Measurements from ENCODE around the gene NBEAL2.

NBEAL2 gene
- total RNA-seq: 69.3 to 365 reads per million in 2 experiments

GRCh38 chr3:46978985-46979944, at the start of gene NBEAL2:
Gene NBEAL2, plus strand, starts transcription at chr3:46979666. Its CDS starts 196 bp downstream, at chr3:46979862.
- peak; percentile 91 for DNase-seq (ENCODE audit: low read depth)

GRCh38 chr3:46930166-46930944, 49.1 kb upstream of the NBEAL2 start:
- no peak for DNase-seq (ENCODE audit: low read depth)

GRCh38 chr3:46930945-46931403, 48.5 kb upstream of the NBEAL2 start:
- no peak for DNase-seq (ENCODE audit: low read depth)

- no peak for DNase-seq (ENCODE audit: low read depth)
Observed at GRCh38 chr3:46931631-46932331, 47.7 kb upstream of the NBEAL2 start.

- no peak for DNase-seq (ENCODE audit: low read depth)
Observed at GRCh38 chr3:46932455-46933225, 46.8 kb upstream of the NBEAL2 start.

- no peak for DNase-seq (ENCODE audit: low read depth)
Observed at GRCh38 chr3:46933261-46933660, 46.2 kb upstream of the NBEAL2 start.

- no peak for DNase-seq (ENCODE audit: low read depth)
Observed at GRCh38 chr3:46934072-46934471, 45.4 kb upstream of the NBEAL2 start.

- no peak for DNase-seq (ENCODE audit: low read depth)
Observed at GRCh38 chr3:46934498-46935167, 44.8 kb upstream of the NBEAL2 start.

- no peak for DNase-seq (ENCODE audit: low read depth)
Observed at GRCh38 chr3:46935168-46935858, 44.2 kb upstream of the NBEAL2 start.

- no peak for DNase-seq (ENCODE audit: low read depth)
Observed at GRCh38 chr3:46935989-46936558, 43.4 kb upstream of the NBEAL2 start.

GRCh38 chr3:46936733-46937250, 42.7 kb upstream of the NBEAL2 start:
- no peak for DNase-seq (ENCODE audit: low read depth)

- no peak for DNase-seq (ENCODE audit: low read depth)
Observed at GRCh38 chr3:46938118-46938517, 41.3 kb upstream of the NBEAL2 start.

- DNase-seq (ENCODE audit: low read depth): no peak
Observed at GRCh38 chr3:46939578-46940445, 39.7 kb upstream of the NBEAL2 start.

GRCh38 chr3:46942076-46942475, 37.4 kb upstream of the NBEAL2 start:
- DNase-seq (ENCODE audit: low read depth): no peak

GRCh38 chr3:46942481-46943236, 36.8 kb upstream of the NBEAL2 start:
- no peak for DNase-seq (ENCODE audit: low read depth)

GRCh38 chr3:46943237-46944187, 36.0 kb upstream of the NBEAL2 start:
- no peak for DNase-seq (ENCODE audit: low read depth)

GRCh38 chr3:46944191-46944590, 35.3 kb upstream of the NBEAL2 start:
- no peak for DNase-seq (ENCODE audit: low read depth)

Measured in T follicular helper cell (primary cell).